GM12873 (cell line): ENCODE results near the gene ENTREP1.

ENCODE experiments used
- CTCF ChIP-seq: IDR thresholded peaks from 2 replicates; pipeline ENCODE4 v1.5.1; 2012; ENCODE audit warnings: low read depth, mild to moderate bottlenecking, moderate library complexity, low read length, control low read depth; ENCODE audit not compliant: insufficient read depth; ENCODE audit errors: missing control alignments

ENTREP1 gene

GRCh38 chr9:69382135-69382534 lies 57.1 kb downstream of the ENTREP1 start:
- TF ChIP-seq CTCF, result no peak

- TF ChIP-seq CTCF, result no peak
These were observed 60.6 kb downstream of the ENTREP1 start for GRCh38 chr9:69385581-69386033.

- TF ChIP-seq CTCF, result no peak
These were observed 61.6 kb downstream of the ENTREP1 start for GRCh38 chr9:69386651-69387050.

- no peak for TF ChIP-seq CTCF
These were observed 63.6 kb downstream of the ENTREP1 start for GRCh38 chr9:69388596-69388995.

- no peak for TF ChIP-seq CTCF
These were observed 64.5 kb downstream of the ENTREP1 start for GRCh38 chr9:69389437-69389995.

- TF ChIP-seq CTCF, result no peak
These were observed 66.5 kb downstream of the ENTREP1 start for GRCh38 chr9:69391487-69391886.

- TF ChIP-seq CTCF, result no peak
These were observed 66.9 kb downstream of the ENTREP1 start for GRCh38 chr9:69391946-69392345.
